OCI-M2 (cell line): Measurements from ENCODE around the gene AQP12B.
"Not testable (repeated sequence)": the region's sequence is repeated elsewhere in the genome, so short reads cannot be mapped to it uniquely, and the experiment has no call there.

Experiments
- DNase-seq: peaks from one replicate; lab custom pipeline; 2025; ENCODE audit not compliant: unreplicated experiment; lab: John Stamatoyannopoulos, UW

AQP12B gene

GRCh38 chr2:240682431-240683224 lies at the start of gene AQP12B:
Gene AQP12B (minus strand): TSS chr2:240682885. CDS start chr2:240682837, 48 bp downstream.
- not testable (repeated sequence) for DNase-seq

- DNase-seq: no peak
Observed at GRCh38 chr2:240732184-240732583, 49.5 kb upstream of the AQP12B start.

GRCh38 chr2:240731178-240731545 lies 48.5 kb upstream of the AQP12B start:
- DNase-seq: no peak

GRCh38 chr2:240730501-240731177 lies 48.0 kb upstream of the AQP12B start:
- no peak for DNase-seq

GRCh38 chr2:240728827-240729226 lies 46.1 kb upstream of the AQP12B start:
- no peak for DNase-seq

GRCh38 chr2:240728361-240728760 lies 45.7 kb upstream of the AQP12B start:
- no peak for DNase-seq

GRCh38 chr2:240727913-240728312 lies 45.2 kb upstream of the AQP12B start:
- no peak for DNase-seq

- DNase-seq: no peak
Observed at GRCh38 chr2:240727439-240727838, 44.8 kb upstream of the AQP12B start.

- no peak for DNase-seq
Observed at GRCh38 chr2:240726876-240727275, 44.2 kb upstream of the AQP12B start.

GRCh38 chr2:240725671-240726070 lies 43.0 kb upstream of the AQP12B start:
- DNase-seq: no peak

GRCh38 chr2:240725266-240725665 lies 42.6 kb upstream of the AQP12B start:
- no peak for DNase-seq

GRCh38 chr2:240724431-240724830 lies 41.7 kb upstream of the AQP12B start:
- DNase-seq: no peak

- DNase-seq: no peak
Observed at GRCh38 chr2:240723851-240724250, 41.2 kb upstream of the AQP12B start.

GRCh38 chr2:240722796-240723735 lies 40.4 kb upstream of the AQP12B start:
- DNase-seq: no peak

GRCh38 chr2:240722376-240722775 lies 39.7 kb upstream of the AQP12B start:
- DNase-seq: no peak

GRCh38 chr2:240721596-240722180 lies 39.0 kb upstream of the AQP12B start:
- no peak for DNase-seq

GRCh38 chr2:240720686-240721595 lies 38.3 kb upstream of the AQP12B start:
- DNase-seq: no peak

- no peak for DNase-seq
Observed at GRCh38 chr2:240719676-240720545, 37.2 kb upstream of the AQP12B start.

- no peak for DNase-seq
Observed at GRCh38 chr2:240718896-240719490, 36.3 kb upstream of the AQP12B start.
